HG02642 (cell line): ENCODE data around the gene OSBPL6.
"Not testable (repeated sequence)": the region's sequence is repeated elsewhere in the genome, so short reads cannot be mapped to it uniquely, and the experiment has no call there.

Experiments used
- ATAC-seq: cut with Tn5 transposase; IDR thresholded peaks from one replicate; pipeline ENCODE4 v1.9.1; 2021; ENCODE audit warnings: mild to moderate bottlenecking; ENCODE audit not compliant: unreplicated experiment, poor library complexity

Gene OSBPL6

GRCh38 chr2:178195390-178196166 lies 1.3 kb downstream of the OSBPL6 start:
- ATAC-seq: no peak

- ATAC-seq: no peak
Measured at GRCh38 chr2:178197791-178198190, 3.5 kb downstream of the OSBPL6 start.

- not testable (repeated sequence) for ATAC-seq
Measured at GRCh38 chr2:178198441-178198840, 4.1 kb downstream of the OSBPL6 start.

GRCh38 chr2:178199334-178199733 lies 5.0 kb downstream of the OSBPL6 start:
- no peak for ATAC-seq

- ATAC-seq: no peak
Measured at GRCh38 chr2:178200331-178200730, 6.0 kb downstream of the OSBPL6 start.

GRCh38 chr2:178202927-178203326 lies 8.6 kb downstream of the OSBPL6 start:
- no peak for ATAC-seq

GRCh38 chr2:178204977-178205376 lies 10.7 kb downstream of the OSBPL6 start:
- ATAC-seq: no peak

GRCh38 chr2:178205853-178206521 lies 11.7 kb downstream of the OSBPL6 start:
- no peak for ATAC-seq

- ATAC-seq: no peak
Measured at GRCh38 chr2:178208336-178208735, 14.0 kb downstream of the OSBPL6 start.

GRCh38 chr2:178208817-178209216 lies 14.5 kb downstream of the OSBPL6 start:
- no peak for ATAC-seq

- no peak for ATAC-seq
Measured at GRCh38 chr2:178211460-178211859, 17.1 kb downstream of the OSBPL6 start.

- ATAC-seq: no peak
Measured at GRCh38 chr2:178211943-178212342, 17.6 kb downstream of the OSBPL6 start.

- no peak for ATAC-seq
Measured at GRCh38 chr2:178213991-178214390, 19.7 kb downstream of the OSBPL6 start.

GRCh38 chr2:178219247-178219646 lies 24.9 kb downstream of the OSBPL6 start:
- no peak for ATAC-seq

GRCh38 chr2:178220814-178221213 lies 26.5 kb downstream of the OSBPL6 start:
- ATAC-seq: no peak

GRCh38 chr2:178221556-178221955 lies 27.2 kb downstream of the OSBPL6 start:
- ATAC-seq: no peak

- ATAC-seq: no peak
Measured at GRCh38 chr2:178223806-178224205, 29.5 kb downstream of the OSBPL6 start.

GRCh38 chr2:178225006-178225805 lies 30.9 kb downstream of the OSBPL6 start:
- no peak for ATAC-seq

- no peak for ATAC-seq
Measured at GRCh38 chr2:178227187-178227586, 32.9 kb downstream of the OSBPL6 start.

GRCh38 chr2:178229927-178230326 lies 35.6 kb downstream of the OSBPL6 start:
- ATAC-seq: no peak

GRCh38 chr2:178230396-178230795 lies 36.1 kb downstream of the OSBPL6 start:
- ATAC-seq: no peak
